A549 treated with AZD2906 at 1 μM for 4 hours (cell line): Measurements from ENCODE around the gene ZNF266. TPM values are rescaled to one million over a fixed set of nuclear protein-coding genes. Genes with fewer than 3 reads are reported as not detected.

ENCODE experiments used
- total RNA-seq: library from RNA; stranded (reverse); fragments of 200-300 nt; extraction: Qiagen RNA extraction; gene quantifications from 5 replicates; pipeline ENCODE4 v1.2.3, GENCODE V29; 2022

ZNF266 gene
- total RNA-seq, result 2.7 to 4.0 TPM (median 3.2 TPM) in 5 replicates

GRCh38 chr19:9435279-9436268, at the start of gene ZNF266:
TSS of gene ZNF266 (minus strand) at chr19:9435573. CDS start at chr19:9420089, 15,484 bp downstream.

DNA sequence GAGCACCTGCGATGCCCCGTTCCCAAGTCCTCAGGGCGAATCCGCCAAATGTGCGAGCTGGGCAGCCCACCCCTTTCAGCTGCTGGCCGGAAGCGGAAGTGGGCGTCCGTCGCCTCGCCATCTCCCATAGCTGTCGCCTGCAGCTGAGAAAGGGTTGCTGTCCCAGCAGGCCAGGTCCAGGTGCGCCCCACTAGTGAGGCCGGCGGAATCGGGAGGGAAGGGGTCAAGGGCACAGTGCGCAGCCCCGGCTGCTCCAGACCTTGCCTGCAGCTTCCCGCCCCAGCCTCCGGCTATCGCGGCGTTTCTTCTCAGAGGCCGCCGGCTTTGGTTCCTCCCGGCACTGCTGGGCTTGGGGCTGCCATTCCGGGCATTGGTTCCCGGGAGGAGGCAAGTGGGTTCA, 72.5 kb downstream of the ZNF266 start, which contains the start of gene ZNF177:
Gene ZNF177 (plus strand): TSS at position 109 of the 400 bp plus-strand sequence. CDS start 15,299 bp downstream, outside the sequence.

Other genes starting within 250 kb of the ZNF266 start
- gene OR7D4, start 216.0 kb downstream of the ZNF266 start, total RNA-seq, result 0.09 TPM in 1 of 5 replicates, not detected in the others
- 0.06 TPM in 1 of 5 replicates, not detected in the others for gene OR7E24, start 184.6 kb downstream of the ZNF266 start, total RNA-seq
- gene ZNF699, start 125.7 kb downstream of the ZNF266 start, total RNA-seq, result 0.79 to 2.3 TPM (median 1.1 TPM) in 5 replicates
- 3.8 to 5.5 TPM (median 4.7 TPM) in 5 replicates for gene ZNF559, start 111.4 kb downstream of the ZNF266 start, total RNA-seq
- 0.30 to 0.76 TPM (median 0.55 TPM) in 5 replicates for gene ZNF177, start 72.6 kb downstream of the ZNF266 start, total RNA-seq
- gene ZNF560, start 63.0 kb upstream of the ZNF266 start, total RNA-seq, result not detected in 5 replicates
- gene ZNF426, start 103.1 kb upstream of the ZNF266 start, total RNA-seq, result 0.85 to 1.6 TPM (median 1.0 TPM) in 5 replicates
- 2.7 to 4.0 TPM (median 2.9 TPM) in 5 replicates for gene ZNF121, start 148.9 kb upstream of the ZNF266 start, total RNA-seq
- gene ZNF561, start 185.7 kb upstream of the ZNF266 start, total RNA-seq, result 6.7 to 13.9 TPM (median 8.5 TPM) in 5 replicates
- gene ZNF562, start 239.5 kb upstream of the ZNF266 start, total RNA-seq, result 5.6 to 8.9 TPM (median 5.8 TPM) in 5 replicates